GM23338 (cell line): ENCODE data around the gene DTNB. TPM values are rescaled to one million over a fixed set of nuclear protein-coding genes. Genes with fewer than 3 reads are reported as not detected.

Source experiments
- ATAC-seq: fragments of 200-7000 bp; cut with Tn5 transposase; 3 replicates; pipeline ENCODE4 v1.9.1; 2020
- DNase-seq: peaks from one replicate; pipeline ENCODE4 v3.0.0-alpha.2; 2015; ENCODE audit warnings: low spot score
- H2AFZ ChIP-seq: fragments of 200-600 bp; sonication (generic); 2 replicates; pipeline ENCODE4 v1.8.0; 2016; ENCODE audit warnings: antibody characterized with exemption, mild to moderate bottlenecking, moderate library complexity
- H3F3A ChIP-seq: fragments of 200-600 bp; sonication (generic); replicated peaks from 2 replicates; pipeline ENCODE4 v1.8.0; 2017; ENCODE audit warnings: antibody characterized with exemption, mixed run types, low read depth
- H3K27ac ChIP-seq: fragments of 200-600 bp; sonication (generic); 2 replicates; pipeline ENCODE4 v1.6.1; 2016; ENCODE audit warnings: low read depth
- H3K27me3 ChIP-seq: fragments of 200-600 bp; sonication (generic); 2 replicates; pipeline ENCODE4 v1.8.0; 2016; ENCODE audit warnings: mild to moderate bottlenecking, mixed run types, moderate library complexity; ENCODE audit not compliant: insufficient read depth
- H3K36me3 ChIP-seq: fragments of 200-600 bp; sonication (generic); 2 replicates; pipeline ENCODE4 v1.8.0; 2016; ENCODE audit warnings: mild to moderate bottlenecking; ENCODE audit not compliant: insufficient read depth
- H3K4me1 ChIP-seq: fragments of 200-600 bp; sonication (generic); 2 replicates; pipeline ENCODE4 v1.8.0; 2016; ENCODE audit warnings: mild to moderate bottlenecking, moderate library complexity; ENCODE audit not compliant: insufficient read depth
- H3K4me2 ChIP-seq: fragments of 200-600 bp; sonication (generic); 2 replicates; pipeline ENCODE4 v1.7.1; 2017; ENCODE audit warnings: mixed run types
- H3K4me3 ChIP-seq: fragments of 200-600 bp; sonication (generic); 2 replicates; pipeline ENCODE4 v1.6.1; 2016; ENCODE audit warnings: mixed run types
- H3K79me2 ChIP-seq: fragments of 200-600 bp; sonication (generic); replicated peaks from 2 replicates; pipeline ENCODE4 v1.8.0; 2017; ENCODE audit warnings: mild to moderate bottlenecking; ENCODE audit not compliant: insufficient read depth
- H3K9me2 ChIP-seq: fragments of 200-600 bp; sonication (generic); 2 replicates; pipeline ENCODE4 v1.8.0; 2017; ENCODE audit not compliant: insufficient read depth
- H4K20me1 ChIP-seq: fragments of 200-600 bp; sonication (generic); replicated peaks from 2 replicates; pipeline ENCODE4 v1.8.0; 2017; ENCODE audit warnings: mild to moderate bottlenecking; ENCODE audit not compliant: insufficient read depth
- H3K27ac Mint-ChIP-seq: 2 replicates; pipeline ENCODE4 v1.8.0; 2020; ENCODE audit warnings: inconsistent platforms, mild to moderate bottlenecking, moderate library complexity, mixed read lengths
- H3K27me3 Mint-ChIP-seq: 3 replicates; pipeline ENCODE4 v1.8.0; 2022; ENCODE audit warnings: low read depth, mild to moderate bottlenecking, moderate library complexity, mixed read lengths, inconsistent platforms; ENCODE audit not compliant: insufficient read depth, poor library complexity
- H3K36me3 Mint-ChIP-seq: 3 replicates; pipeline ENCODE4 v1.8.0; 2021; ENCODE audit warnings: low read depth, mild to moderate bottlenecking, inconsistent platforms, moderate library complexity, mixed read lengths
- H3K4me1 Mint-ChIP-seq: 3 replicates; pipeline ENCODE4 v1.8.0; 2020; ENCODE audit warnings: mild to moderate bottlenecking, inconsistent platforms, mixed read lengths
- H3K4me3 Mint-ChIP-seq: 3 replicates; pipeline ENCODE4 v1.8.0; 2021; ENCODE audit warnings: moderate library complexity, mild to moderate bottlenecking, inconsistent platforms, mixed read lengths
- H3K9me3 Mint-ChIP-seq: 3 replicates; pipeline ENCODE4 v1.8.0; 2020; ENCODE audit warnings: moderate library complexity, mild to moderate bottlenecking, inconsistent platforms, mixed read lengths
- CREB1 ChIP-seq: fragments of 250-450 bp; sonication (Bioruptor Pico); IDR thresholded peaks from 2 replicates; pipeline ENCODE4 v1.5.0; 2020; ENCODE audit warnings: low read depth, mild to moderate bottlenecking, moderate library complexity
- CTCF ChIP-seq, 2 experiments: fragments of 200-600 bp in 1 of 2; sonication (generic) in 1 of 2; conservative IDR thresholded peaks; 2 replicates each; pipeline versions ENCODE4 v1.5.1 to v1.6.1; 2016 to 2017; ENCODE audit warnings: antibody characterized with exemption in 2 of 2, low read depth in 2 of 2, mild to moderate bottlenecking in 2 of 2, moderate library complexity in 1 of 2
- ETS1 ChIP-seq: IDR thresholded peaks from 2 replicates; pipeline ENCODE4 v1.6.1; 2016; ENCODE audit warnings: antibody characterized with exemption
- EZH2 ChIP-seq: fragments of 200-600 bp; sonication (generic); IDR thresholded peaks from one replicate; pipeline ENCODE4 v1.8.0; 2017; ENCODE audit warnings: antibody characterized with exemption, mild to moderate bottlenecking, low read depth; ENCODE audit not compliant: unreplicated experiment
- JUNB ChIP-seq: IDR thresholded peaks from one replicate; pipeline ENCODE4 v1.6.1; 2016; ENCODE audit warnings: antibody characterized with exemption; ENCODE audit not compliant: unreplicated experiment
- NANOG ChIP-seq: IDR thresholded peaks from 2 replicates; pipeline ENCODE4 v1.6.1; 2016; ENCODE audit warnings: antibody characterized with exemption, borderline replicate concordance
- POLR2AphosphoS5 ChIP-seq: IDR thresholded peaks from 2 replicates; pipeline ENCODE4 v1.6.1; 2016; ENCODE audit warnings: antibody characterized with exemption, low read depth
- STAT1 ChIP-seq: IDR thresholded peaks from one replicate; pipeline ENCODE4 v1.6.1; 2016; ENCODE audit warnings: antibody characterized with exemption; ENCODE audit not compliant: unreplicated experiment
- ZNF114 ChIP-seq: fragments of 250-450 bp; sonication (Bioruptor Pico); IDR thresholded peaks from 2 replicates; pipeline ENCODE4 v1.5.0; 2020; ENCODE audit warnings: mild to moderate bottlenecking, moderate library complexity
- ZNF331 ChIP-seq: fragments of 250-450 bp; sonication (Bioruptor Pico); IDR thresholded peaks from 2 replicates; pipeline ENCODE4 v1.5.0; 2020; ENCODE audit warnings: low read depth, mild to moderate bottlenecking, moderate library complexity
- ZNF462 ChIP-seq: fragments of 250-450 bp; sonication (Bioruptor Pico); IDR thresholded peaks from 2 replicates; pipeline ENCODE4 v1.5.0; 2020; ENCODE audit warnings: mild to moderate bottlenecking, moderate library complexity
- polyA plus RNA-seq: library from polyadenylated mRNA; unstranded; fragments of >200 nt; fragmentation: Nextera tagmentation; extraction: Ambion mirVana; gene quantifications from 2 replicates; pipeline ENCODE4 v1.2.1, GENCODE V29; 2016
- total RNA-seq: library from RNA; depleted of rRNA; stranded (reverse); fragments of >200 nt; shearing (Covaris generic); gene quantifications from 2 replicates; pipeline ENCODE4 v1.2.3, GENCODE V29; 2014

The DTNB gene
- total and polyA plus RNA-seq, 2 experiments from 2014 or later = 22.1 to 29.4 TPM

- H3K4me1 Mint-ChIP-seq = no peaks in the 10 kb centered on the region
- no peak overlapping the region for H3K4me3 ChIP-seq
- H3K36me3 ChIP-seq = 0 out of 2 replicates have a peak, but pooled peaks cover 3% of the 10 kb centered on the region
- no peaks in the 10 kb centered on the region for H3K79me2 ChIP-seq
- H3K27ac Mint-ChIP-seq = no peak overlapping the region
- H3K4me3 Mint-ChIP-seq = no peak overlapping the region
- no peak overlapping the region for H3K27ac ChIP-seq
- H2AFZ ChIP-seq = no peak overlapping the region
- no peak for ATAC-seq
- H4K20me1 ChIP-seq = peaks cover 5% of the 10 kb centered on the region; the same call in 1 of the 2 replicates
- no peaks in the 10 kb centered on the region for H3K27me3 ChIP-seq
- TF ChIP-seq STAT1 = no peak
- TF ChIP-seq POLR2AphosphoS5 = no peak
- TF ChIP-seq CREB1 (CRISPR knock-in tag) = no peak
- no peak for TF ChIP-seq CTCF (conservative IDR thresholded peaks at IDR 0.05; ENCODE audit: low read depth in 2 of 2)
- no peak for TF ChIP-seq EZH2
- TF ChIP-seq ZNF114 (CRISPR knock-in tag) = no peak
- no peak for TF ChIP-seq JUNB
- TF ChIP-seq NANOG = no peak
- no peaks in the 10 kb centered on the region for H3K9me2 ChIP-seq
- H3K36me3 Mint-ChIP-seq = peaks cover 5% of the 10 kb centered on the region
- DNase-seq = no peak
- peaks cover 5% of the 10 kb centered on the region; the same call in 1 of the 3 replicates for H3K9me3 Mint-ChIP-seq
- no peaks in the 10 kb centered on the region for H3F3A ChIP-seq
- H3K4me1 ChIP-seq = no peaks in the 10 kb centered on the region
- H3K27me3 Mint-ChIP-seq = peaks cover 2% of the 10 kb centered on the region
- no peak overlapping the region for H3K4me2 ChIP-seq
Measured at GRCh38 chr2:25430556-25430955, 242.8 kb downstream of the DTNB start.

GRCh38 chr2:25426326-25426725, 247.1 kb downstream of the DTNB start:
- ATAC-seq (no peak), DNase-seq (no peak)
- Histone ChIP-seq H3K4me1 (no peaks in the 10 kb centered on the region), H3K27ac (no peak overlapping the region), H3K9me2 (no peaks in the 10 kb centered on the region), H3K79me2 (no peaks in the 10 kb centered on the region), H4K20me1 (peaks cover 5% of the 10 kb centered on the region; the same call in 1 of the 2 replicates), H3K27me3 (no peaks in the 10 kb centered on the region), H3K4me2 (no peak overlapping the region), H3F3A (no peaks in the 10 kb centered on the region), H2AFZ (no peak overlapping the region), H3K36me3 (0 out of 2 replicates have a peak, but pooled peaks cover 3% of the 10 kb centered on the region), H3K4me3 (no peak overlapping the region)
- peaks cover 1% of the 10 kb centered on the region for H3K27me3 Mint-ChIP-seq
- H3K4me3 Mint-ChIP-seq = no peak overlapping the region
- H3K9me3 Mint-ChIP-seq = no peaks in the 10 kb centered on the region
- no peaks in the 10 kb centered on the region for H3K36me3 Mint-ChIP-seq
- H3K27ac Mint-ChIP-seq = no peak overlapping the region
- H3K4me1 Mint-ChIP-seq = peaks cover 5% of the 10 kb centered on the region; the same call in 1 of the 3 replicates
- TF ChIP-seq ZNF114 (CRISPR knock-in tag) (no peak), ETS1 (no peak), ZNF462 (CRISPR knock-in tag) (no peak), ZNF331 (CRISPR knock-in tag) (no peak), POLR2AphosphoS5 (no peak), JUNB (no peak), CREB1 (CRISPR knock-in tag) (no peak)
